HCT116 (cell line): ENCODE measurements around the gene RCE1. TPM values are rescaled to one million over a fixed set of nuclear protein-coding genes. Genes with fewer than 3 reads are reported as not detected.

Source experiments
- ATAC-seq: fragments of 200-7000 bp; cut with Tn5 transposase; 2 replicates; pipeline ENCODE4 v1.9.1; 2020; ENCODE audit warnings: mild to moderate bottlenecking, moderate library complexity
- BruUV-seq: library from RNA; stranded (reverse); fragments of 400-500 nt; replicated peaks from 2 replicates; lab custom pipeline; 2021; lab: Mats Ljungman, UMichigan
- CTCF ChIA-PET: fragments of 300-600 bp; sonication (Branson Sonifier 250); formaldehyde crosslinking; loops from one replicate; lab custom pipeline; 2021; ENCODE audit warnings: antibody characterized with exemption; lab: Charles Lee
- POLR2A ChIA-PET: fragments of 300-600, 350-600 bp; sonication (Branson Sonifier 250); formaldehyde crosslinking; loops from one replicate; lab custom pipeline; 2021; ENCODE audit warnings: antibody characterized with exemption; lab: Charles Lee
- RAD21 ChIA-PET, 2 experiments: fragments of 300-600 bp; sonication (Branson Sonifier 250); formaldehyde crosslinking; loops; one replicate each; lab custom pipeline; 2023; ENCODE audit warnings: low total read pairs in 2 of 2; ENCODE audit not compliant: uncharacterized antibody in 2 of 2, unreplicated experiment in 2 of 2, low non-redundant PET in 1 of 2; lab: Charles Lee
- DNase-seq: peaks from one replicate; pipeline ENCODE4 v3.0.0-alpha.2; 2010; ENCODE audit warnings: low read depth, low spot score
- H2AFZ ChIP-seq: fragments of 200-600 bp; shearing (Covaris generic), sonication (generic); 2 replicates; pipeline ENCODE4 v1.6.1; 2017; ENCODE audit warnings: low read depth, mixed run types, mixed read lengths, antibody characterized with exemption, low read length; ENCODE audit not compliant: poor library complexity, severe bottlenecking
- H3K27ac ChIP-seq: 2 replicates; pipeline ENCODE4 v1.5.1; 2012; ENCODE audit warnings: low read depth, low read length
- H3K27me3 ChIP-seq: fragments of 200-600 bp; sonication (generic); 2 replicates; pipeline ENCODE4 v1.6.1; 2016; ENCODE audit warnings: mixed run types, low read length, mixed read lengths; ENCODE audit not compliant: insufficient read depth
- H3K36me3 ChIP-seq, 2 experiments: fragments of 200-500 bp in 1 of 2; fragments of 200-600 bp in 1 of 2; sonication (Bioruptor generic) in 1 of 2; sonication (generic) in 1 of 2; 2 replicates each; pipeline versions ENCODE4 v1.5.1 to v1.6.1; 2014 to 2016; ENCODE audit warnings: low read length in 2 of 2, inconsistent platforms in 1 of 2, mixed read lengths in 1 of 2, mixed run types in 1 of 2; ENCODE audit not compliant: insufficient read depth in 2 of 2, control insufficient read depth in 1 of 2
- H3K4me1 ChIP-seq, 2 experiments: fragments of 200-600 bp in 1 of 2; sonication (generic) in 1 of 2; 2 replicates each; pipeline versions ENCODE4 v1.5.1 to v1.6.1; 2012 to 2017; ENCODE audit warnings: low read length in 2 of 2, inconsistent platforms in 1 of 2, mild to moderate bottlenecking in 1 of 2, mixed read lengths in 1 of 2, mixed run types in 1 of 2, moderate library complexity in 1 of 2; ENCODE audit not compliant: insufficient read depth in 2 of 2, control insufficient read depth in 1 of 2
- H3K4me2 ChIP-seq: fragments of 200-600 bp; sonication (generic); 2 replicates; pipeline ENCODE4 v1.6.1; 2017; ENCODE audit warnings: mixed run types, low read length, mixed read lengths
- H3K4me3 ChIP-seq, 2 experiments: fragments of 200-600 bp in 1 of 2; sonication (generic) in 1 of 2; replicated peaks in 1 of 2; 2 replicates each; pipeline ENCODE4 v1.5.1; 2011 to 2016; ENCODE audit warnings: low read length in 2 of 2, control low read depth in 1 of 2, low read depth in 1 of 2, mild to moderate bottlenecking in 1 of 2, mixed read lengths in 1 of 2, mixed run types in 1 of 2
- H3K79me2 ChIP-seq: fragments of 200-600 bp; sonication (generic); 2 replicates; pipeline ENCODE4 v1.6.1; 2017; ENCODE audit warnings: mild to moderate bottlenecking, mixed run types, low read length, moderate library complexity, mixed read lengths; ENCODE audit not compliant: insufficient read depth
- H3K9ac ChIP-seq: fragments of 200-600 bp; sonication (generic); 2 replicates; pipeline ENCODE4 v1.6.1; 2016; ENCODE audit warnings: low read length, mixed read lengths
- H3K9me2 ChIP-seq: fragments of 200-600 bp; sonication (generic), shearing (Covaris generic); 2 replicates; pipeline ENCODE4 v1.6.1; 2017; ENCODE audit warnings: mixed run types, mild to moderate bottlenecking, moderate library complexity; ENCODE audit not compliant: insufficient read depth
- H3K9me3 ChIP-seq, 2 experiments: fragments of 200-500 bp in 1 of 2; fragments of 200-600 bp in 1 of 2; sonication (Bioruptor generic) in 1 of 2; sonication (generic) in 1 of 2; 2 replicates each; pipeline ENCODE4 v1.6.1; 2014 to 2017; ENCODE audit warnings: low read length in 2 of 2, mixed read lengths in 2 of 2, inconsistent platforms in 1 of 2, low read depth in 1 of 2, mild to moderate bottlenecking in 1 of 2, mixed run types in 1 of 2, moderate library complexity in 1 of 2; ENCODE audit not compliant: control insufficient read depth in 1 of 2, insufficient read depth in 1 of 2
- H4K20me1 ChIP-seq: fragments of 200-600 bp; sonication (generic), shearing (Covaris generic); 2 replicates; pipeline ENCODE4 v1.6.1; 2017; ENCODE audit warnings: mixed run types, mild to moderate bottlenecking, moderate library complexity; ENCODE audit not compliant: insufficient read depth
- EZH2 ChIP-seq: fragments of 200-600 bp; sonication (generic); IDR thresholded peaks from 2 replicates; pipeline ENCODE4 v1.6.1; 2017; ENCODE audit warnings: antibody characterized with exemption, mixed run types
- MAX ChIP-seq: IDR thresholded peaks from 2 replicates; pipeline ENCODE4 v1.6.1; 2012
- REST ChIP-seq: IDR thresholded peaks from 2 replicates; pipeline ENCODE4 v1.6.1; 2012; ENCODE audit warnings: low read depth
- SIN3A ChIP-seq: IDR thresholded peaks from 2 replicates; pipeline ENCODE4 v1.6.1; 2012; ENCODE audit warnings: low read depth
- SP1 ChIP-seq: IDR thresholded peaks from 2 replicates; pipeline ENCODE4 v1.6.1; 2012; ENCODE audit warnings: low read depth
- YY1 ChIP-seq: IDR thresholded peaks from 2 replicates; pipeline ENCODE4 v1.6.1; 2011; ENCODE audit warnings: low read length, low read depth, moderate library complexity, mild to moderate bottlenecking; ENCODE audit not compliant: insufficient replicate concordance; ENCODE audit errors: extremely low read depth
- intact Hi-C: fragments of 100-400 bp; cut with micrococcal nuclease; formaldehyde crosslinking; loops from 2 replicates; pipeline ENCODE4 v1.10.0; 2022
- total RNA-seq: library from RNA; stranded (reverse); gene quantifications from one replicate; pipeline ENCODE4 v1.2.1, GENCODE V29; 2021; ENCODE audit not compliant: unreplicated experiment

RCE1 gene
- total RNA-seq, 1 experiment from 2014 or later, result 35.3 TPM

- POLR2A ChIA-PET, result interaction anchor here (1.4 kb wide), 1 partner anchor 10 kb away, joined by 4 read pairs; no protein-coding TSS in a partner anchor
- no peak overlapping the region for H2AFZ ChIP-seq
- peaks cover 7 to 20% of the 10 kb centered on the region in 2 experiments; a peak in 3 of 4 replicates for H3K4me1 ChIP-seq
Observed at GRCh38 chr11:66845876-66846212, 2.6 kb downstream of the RCE1 start.

More at GRCh38 chr11:66845876-66846212, 2.6 kb downstream of the RCE1 start:
- RAD21 ChIA-PET, result no interaction called here
- no peaks in the 10 kb centered on the region for H3K9me3 ChIP-seq
- H3K36me3 ChIP-seq, result peaks cover 7 to 21% of the 10 kb centered on the region in 2 experiments
- H4K20me1 ChIP-seq, result peaks cover 3% of the 10 kb centered on the region; the same call in 1 of the 2 replicates
- BruUV-seq, result no TSS peak
- no peak overlapping the region for H3K9ac ChIP-seq
- CTCF ChIA-PET, result no interaction called here
- no peak overlapping the region for H3K4me3 ChIP-seq
- H3K4me2 ChIP-seq, result no peak overlapping the region
- H3K27me3 ChIP-seq, result no peaks in the 10 kb centered on the region
- no peak overlapping the region for H3K27ac ChIP-seq
- intact Hi-C loops, result no loop called here
- no peak for DNase-seq
- no peak for ATAC-seq
- H3K9me2 ChIP-seq, result no peaks in the 10 kb centered on the region
- TF ChIP-seq EZH2 (no peak), SIN3A (no peak), YY1 (no peak), MAX (no peak), SP1 (no peak), REST (no peak)
- peaks cover 55% of the 10 kb centered on the region for H3K79me2 ChIP-seq
